Glomerular endothelial cell (primary cell): ENCODE results near the gene PRR30. TPM values are rescaled to one million over a fixed set of nuclear protein-coding genes. Genes with fewer than 3 reads are reported as not detected.

Experiments used
- total RNA-seq: library from RNA; depleted of rRNA; stranded (reverse); fragments of >200 nt; gene quantifications from 2 replicates; pipeline ENCODE4 v1.2.3, GENCODE V29; 2015

Gene PRR30
- total RNA-seq, 1 donor from 2014 or later = not detected

Other genes with a start within 250 kb of the PRR30 start
- 5.4 and 7.4 TPM in 2 replicates for gene MAPRE3, start 168.8 kb downstream of the PRR30 start, total RNA-seq
- gene TMEM214, start 106.4 kb downstream of the PRR30 start, total RNA-seq = 38.6 and 67.7 TPM in 2 replicates
- gene AGBL5, start 87.7 kb downstream of the PRR30 start, total RNA-seq = 14.8 and 15.0 TPM in 2 replicates
- gene OST4, start 67.8 kb downstream of the PRR30 start, total RNA-seq = 346 and 478 TPM in 2 replicates
- 3.5 and 7.3 TPM in 2 replicates for gene EMILIN1, start 60.8 kb downstream of the PRR30 start, total RNA-seq
- gene KHK, start 52.6 kb downstream of the PRR30 start, total RNA-seq = 0.58 and 3.1 TPM in 2 replicates
- gene CGREF1, start 20.3 kb downstream of the PRR30 start, total RNA-seq = 0.87 and 3.4 TPM in 2 replicates
- gene ABHD1, start 15.6 kb downstream of the PRR30 start, total RNA-seq = not detected in 2 replicates
- gene PREB, start 4.8 kb downstream of the PRR30 start, total RNA-seq = 53.2 and 66.4 TPM in 2 replicates
- not detected in 2 replicates for gene TCF23, start 9.6 kb upstream of the PRR30 start, total RNA-seq
- gene ATRAID, start 72.6 kb upstream of the PRR30 start, total RNA-seq = 106 and 748 TPM in 2 replicates
- 19.0 and 24.6 TPM in 2 replicates for gene SLC5A6, start 72.9 kb upstream of the PRR30 start, total RNA-seq
- gene CAD, start 78.0 kb upstream of the PRR30 start, total RNA-seq = 41.1 and 56.5 TPM in 2 replicates
- 5.9 and 6.5 TPM in 2 replicates for gene SLC30A3, start 123.6 kb upstream of the PRR30 start, total RNA-seq
- 0.47 TPM in 1 of 2 replicates, not detected in the other for gene DNAJC5G, start 136.0 kb upstream of the PRR30 start, total RNA-seq
- gene TRIM54, start 143.0 kb upstream of the PRR30 start, total RNA-seq = 0.12 TPM in 1 of 2 replicates, not detected in the other
- gene UCN, start 169.0 kb upstream of the PRR30 start, total RNA-seq = 1.4 TPM in 1 of 2 replicates, not detected in the other
- gene MPV17, start 183.7 kb upstream of the PRR30 start, total RNA-seq = 103 and 117 TPM in 2 replicates
- gene GTF3C2, start 217.4 kb upstream of the PRR30 start, total RNA-seq = 41.4 and 43.8 TPM in 2 replicates
- 44.4 and 53.2 TPM in 2 replicates for gene EIF2B4, start 230.9 kb upstream of the PRR30 start, total RNA-seq
- 86.8 and 108 TPM in 2 replicates for gene SNX17, start 231.2 kb upstream of the PRR30 start, total RNA-seq
- gene ZNF513, start 241.3 kb upstream of the PRR30 start, total RNA-seq = 10.0 and 10.7 TPM in 2 replicates